ENCODE measurements around the gene KIAA0319L.

GRCh38 chr1:35563166-35563565 lies 6.0 kb upstream of the KIAA0319L start:
- TF ChIP-seq CTCF (IDR thresholded peaks at IDR 0.05), result no peak
- no peak for TF ChIP-seq EP300 (IDR thresholded peaks at IDR 0.05)
- no peak for TF ChIP-seq POLR2A (IDR thresholded peaks at IDR 0.05)
- no peak for TF ChIP-seq POLR2AphosphoS5 (IDR thresholded peaks at IDR 0.05)
